Left ventricle myocardium inferior (tissue), 1 donor: ENCODE data around the gene LSAMP. TPM values are rescaled to one million over a fixed set of nuclear protein-coding genes. Genes with fewer than 3 reads are reported as not detected.

Experiments used
- DNase-seq: peaks from one replicate; pipeline ENCODE4 v3.0.0-alpha.2; 2020
- H3K27ac ChIP-seq: fragments of 200-600 bp; replicated peaks from 2 replicates; pipeline ENCODE4 v1.8.0; 2021
- H3K27me3 ChIP-seq: fragments of 200-600 bp; 2 replicates; pipeline ENCODE4 v1.8.0; 2021; ENCODE audit warnings: low read depth
- H3K36me3 ChIP-seq: fragments of 200-600 bp; 2 replicates; pipeline ENCODE4 v1.8.0; 2021
- H3K4me1 ChIP-seq: fragments of 200-600 bp; 2 replicates; pipeline ENCODE4 v1.8.0; 2021
- H3K4me3 ChIP-seq: fragments of 200-600 bp; 2 replicates; pipeline ENCODE4 v1.8.0; 2021; ENCODE audit warnings: mild to moderate bottlenecking, moderate library complexity
- H3K9me3 ChIP-seq: fragments of 200-600 bp; replicated peaks from 2 replicates; pipeline ENCODE4 v1.8.0; 2021
- CTCF ChIP-seq: fragments of 200-600 bp; IDR thresholded peaks from 2 replicates; pipeline ENCODE4 v1.8.0; 2021; ENCODE audit warnings: antibody characterized with exemption, mild to moderate bottlenecking, borderline replicate concordance
- intact Hi-C: fragments of 100-400 bp; cut with micrococcal nuclease; formaldehyde crosslinking; loops from one replicate; pipeline ENCODE4 v1.11.0; 2022
- total RNA-seq: library from RNA; stranded (reverse); fragmentation: NEBNext Ultra II Directional; extraction: Animal tissue kit (Norgen Biotek cat#: 25700); gene quantifications from one replicate; pipeline ENCODE4 v1.2.1, GENCODE V29; 2021
- donor health status: DM: no; HTN: yes; CAD: no; lungs with severe emphysema.

The LSAMP gene
- total RNA-seq, 1 donor from 2014 or later, result 1.2 TPM

- DNase-seq, result no peak
- no peak overlapping the region for H3K4me3 ChIP-seq
- peaks cover 21% of the 10 kb centered on the region for H3K27me3 ChIP-seq
- no peaks in the 10 kb centered on the region for H3K36me3 ChIP-seq
- TF ChIP-seq CTCF, result no peak
- H3K27ac ChIP-seq, result no peak overlapping the region
- H3K9me3 ChIP-seq, result no peaks in the 10 kb centered on the region
- intact Hi-C loops, result no loop called here
- no peaks in the 10 kb centered on the region for H3K4me1 ChIP-seq
Measured at GRCh38 chr3:115862849-115863248, 582.4 kb downstream of the LSAMP start.

- H3K4me3 ChIP-seq, result no peak overlapping the region
- no peak for DNase-seq
Measured at GRCh38 chr3:115862099-115862498, 583.2 kb downstream of the LSAMP start.

GRCh38 chr3:115861166-115861733 lies 584.0 kb downstream of the LSAMP start:
- H3K36me3 ChIP-seq, result no peaks in the 10 kb centered on the region
- TF ChIP-seq CTCF, result no peak
- no peaks in the 10 kb centered on the region for H3K4me1 ChIP-seq
- H3K27me3 ChIP-seq, result peaks cover 25% of the 10 kb centered on the region
- no peak overlapping the region for H3K4me3 ChIP-seq
- DNase-seq, result no peak
- no peak overlapping the region for H3K27ac ChIP-seq
- no peaks in the 10 kb centered on the region for H3K9me3 ChIP-seq
- intact Hi-C loops, result no loop called here

More at GRCh38 chr3:115862099-115862498, 583.2 kb downstream of the LSAMP start:
- no peaks in the 10 kb centered on the region for H3K36me3 ChIP-seq
- H3K9me3 ChIP-seq, result no peaks in the 10 kb centered on the region
- no peaks in the 10 kb centered on the region for H3K4me1 ChIP-seq
- TF ChIP-seq CTCF, result no peak
- intact Hi-C loops, result no loop called here
- H3K27ac ChIP-seq, result no peak overlapping the region
- peaks cover 25% of the 10 kb centered on the region for H3K27me3 ChIP-seq

- H3K4me1 ChIP-seq, result no peaks in the 10 kb centered on the region
- DNase-seq, result no peak
- H3K27me3 ChIP-seq, result peaks cover 25% of the 10 kb centered on the region
- no peaks in the 10 kb centered on the region for H3K36me3 ChIP-seq
- TF ChIP-seq CTCF, result no peak
- intact Hi-C loops, result no loop called here
- H3K9me3 ChIP-seq, result no peaks in the 10 kb centered on the region
- no peak overlapping the region for H3K4me3 ChIP-seq
- H3K27ac ChIP-seq, result no peak overlapping the region
Measured at GRCh38 chr3:115860766-115861165, 584.5 kb downstream of the LSAMP start.

- Histone ChIP-seq H3K36me3 (no peaks in the 10 kb centered on the region), H3K9me3 (no peaks in the 10 kb centered on the region), H3K27me3 (peaks cover 25% of the 10 kb centered on the region), H3K4me3 (no peak overlapping the region), H3K27ac (no peak overlapping the region), H3K4me1 (no peaks in the 10 kb centered on the region)
- no peak for DNase-seq
- intact Hi-C loops, result no loop called here
- no peak for TF ChIP-seq CTCF
Measured at GRCh38 chr3:115859002-115859807, 586.1 kb downstream of the LSAMP start.
